ENCODE measurements around the gene TRAP1. TPM values are rescaled to one million over a fixed set of nuclear protein-coding genes. Genes with fewer than 3 reads are reported as not detected.

The TRAP1 gene
- total RNA-seq, 3 donors from 2014 or later = 56.9 to 94.5 (median 69.1) TPM

- intact Hi-C loops (cut with DNase I, micrococcal nuclease) = no loop called here
- H3K9me3 ChIP-seq = no peaks in the 10 kb centered on the region
- no peak overlapping the region for H3K4me3 ChIP-seq
- DNase-seq = no peak
- H3K4me1 ChIP-seq (ENCODE audit: low read depth) = no peaks in the 10 kb centered on the region
- H3K36me3 ChIP-seq (ENCODE audit: low read depth) = peaks cover 21% of the 10 kb centered on the region
- ATAC-seq = no peak
- no peak for TF ChIP-seq CTCF (IDR thresholded peaks at IDR 0.05)
Measured at GRCh38 chr16:3728424-3729160, 11.3 kb upstream of the TRAP1 start.

DNA sequence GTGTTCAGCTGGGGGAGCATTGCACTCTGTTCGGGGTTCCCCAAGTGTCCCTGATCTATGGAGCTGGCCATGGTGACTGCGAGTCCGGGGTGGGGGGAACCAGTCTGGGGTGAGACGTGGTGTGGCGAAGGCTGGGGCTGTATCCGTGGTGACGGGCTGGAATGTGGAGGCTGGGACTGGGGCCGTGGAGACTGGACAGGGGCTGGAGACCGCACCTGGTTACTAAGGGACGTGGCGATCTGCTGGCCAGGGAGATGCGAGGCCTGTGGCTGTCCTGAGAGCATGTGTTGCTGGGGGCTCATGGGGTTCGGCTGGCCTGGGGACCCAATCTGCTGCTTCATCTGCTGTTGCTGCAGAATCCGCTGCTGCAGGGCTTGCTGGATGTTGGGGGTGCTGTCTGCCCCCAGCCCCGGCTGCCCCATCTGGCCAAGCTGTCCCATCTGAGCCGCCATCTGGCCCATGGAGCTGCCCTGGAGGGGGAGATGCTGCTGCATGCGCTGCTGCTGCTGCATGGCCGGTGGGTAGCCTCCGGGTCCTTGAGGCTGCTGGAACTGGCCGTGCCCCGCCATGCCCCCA, 10.6 kb upstream of the TRAP1 start:
- Histone ChIP-seq H3K36me3 (ENCODE audit: low read depth) (peaks cover 21% of the 10 kb centered on the region), H3K4me3 (no peak overlapping the region), H3K4me1 (ENCODE audit: low read depth) (no peaks in the 10 kb centered on the region), H3K9me3 (no peaks in the 10 kb centered on the region)
- ATAC-seq (no peak), DNase-seq (no peak)
- no peak for TF ChIP-seq CTCF (IDR thresholded peaks at IDR 0.05)
- intact Hi-C loops (cut with DNase I, micrococcal nuclease) = no loop called here

GRCh38 chr16:3726021-3726687, 8.8 kb upstream of the TRAP1 start:
- no peak for TF ChIP-seq CTCF (IDR thresholded peaks at IDR 0.05)

DNA sequence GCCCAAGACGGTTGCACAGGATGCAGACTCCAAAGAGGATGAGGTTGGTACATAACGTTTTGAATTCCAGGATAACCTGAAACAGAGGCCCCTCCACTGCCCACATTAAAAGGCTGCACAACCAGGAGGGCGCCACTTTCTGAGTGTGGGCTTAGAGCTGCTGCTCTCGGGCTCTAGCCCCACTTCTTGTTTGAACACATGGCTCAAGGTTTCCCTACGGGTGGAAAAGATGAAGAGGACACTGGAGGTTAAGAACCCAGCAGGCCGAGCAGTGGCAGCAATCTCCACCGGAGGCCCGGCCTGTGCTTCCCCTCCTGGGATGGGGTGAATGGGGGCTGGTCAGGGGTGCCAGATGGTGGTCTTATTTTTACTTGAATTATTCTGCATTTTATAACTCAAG, 8.0 kb upstream of the TRAP1 start:
- no peaks in the 10 kb centered on the region for H3K4me1 ChIP-seq (ENCODE audit: low read depth)
- H3K36me3 ChIP-seq (ENCODE audit: low read depth) = peaks cover 18% of the 10 kb centered on the region
- intact Hi-C loops (cut with DNase I, micrococcal nuclease) = no loop called here
- no peak for TF ChIP-seq CTCF (IDR thresholded peaks at IDR 0.05)
- H3K9me3 ChIP-seq = no peaks in the 10 kb centered on the region
- ATAC-seq (no peak), DNase-seq (no peak)
- H3K4me3 ChIP-seq = no peak overlapping the region

More at GRCh38 chr16:3726021-3726687, 8.8 kb upstream of the TRAP1 start:
- H3K4me3 ChIP-seq = no peak overlapping the region
- H3K9me3 ChIP-seq = no peaks in the 10 kb centered on the region
- peaks cover 18% of the 10 kb centered on the region for H3K36me3 ChIP-seq (ENCODE audit: low read depth)
- intact Hi-C loops (cut with DNase I, micrococcal nuclease) = no loop called here
- DNase-seq = no peak
- ATAC-seq = no peak
- no peaks in the 10 kb centered on the region for H3K4me1 ChIP-seq (ENCODE audit: low read depth)

DNA sequence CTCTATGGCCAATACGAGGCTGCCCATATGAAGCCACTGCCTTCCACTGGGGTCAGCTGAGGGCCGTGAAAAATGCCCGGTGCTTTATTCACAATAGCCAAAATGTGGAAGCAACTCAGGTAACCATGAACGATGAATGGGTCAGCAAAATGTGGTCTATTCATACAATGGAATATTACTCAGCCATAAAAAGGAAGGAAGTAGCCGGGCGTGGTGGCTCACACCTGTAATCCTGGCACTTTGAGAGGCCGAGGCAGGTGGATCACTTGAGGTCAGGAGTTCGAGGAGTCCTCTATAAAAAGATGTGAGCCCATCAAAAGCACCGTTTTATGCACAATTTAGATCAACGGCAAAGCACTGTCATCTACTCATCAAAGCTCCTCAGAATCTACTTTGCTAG, 5.2 kb upstream of the TRAP1 start:
- no peak for ATAC-seq
- H3K9me3 ChIP-seq = no peaks in the 10 kb centered on the region

More for the DNA sequence above, 5.2 kb upstream of the TRAP1 start:
- no peaks in the 10 kb centered on the region for H3K36me3 ChIP-seq (ENCODE audit: low read depth)
- DNase-seq = no peak
- H3K4me1 ChIP-seq (ENCODE audit: low read depth) = peaks cover 4% of the 10 kb centered on the region
- no peak for TF ChIP-seq CTCF (IDR thresholded peaks at IDR 0.05)
- intact Hi-C loops (cut with DNase I, micrococcal nuclease) = no loop called here
- no peak overlapping the region for H3K4me3 ChIP-seq
